ENCODE results near the gene METTL13. TPM values are rescaled to one million over a fixed set of nuclear protein-coding genes. Genes with fewer than 3 reads are reported as not detected.

METTL13 gene
- total RNA-seq, result 19.2 and 26.0 TPM in 2 replicates

GRCh38 chr1:171781176-171781875 lies at the start of gene METTL13:
Gene METTL13 (plus strand): TSS chr1:171781660. CDS start chr1:171781968, 308 bp downstream.

DNA sequence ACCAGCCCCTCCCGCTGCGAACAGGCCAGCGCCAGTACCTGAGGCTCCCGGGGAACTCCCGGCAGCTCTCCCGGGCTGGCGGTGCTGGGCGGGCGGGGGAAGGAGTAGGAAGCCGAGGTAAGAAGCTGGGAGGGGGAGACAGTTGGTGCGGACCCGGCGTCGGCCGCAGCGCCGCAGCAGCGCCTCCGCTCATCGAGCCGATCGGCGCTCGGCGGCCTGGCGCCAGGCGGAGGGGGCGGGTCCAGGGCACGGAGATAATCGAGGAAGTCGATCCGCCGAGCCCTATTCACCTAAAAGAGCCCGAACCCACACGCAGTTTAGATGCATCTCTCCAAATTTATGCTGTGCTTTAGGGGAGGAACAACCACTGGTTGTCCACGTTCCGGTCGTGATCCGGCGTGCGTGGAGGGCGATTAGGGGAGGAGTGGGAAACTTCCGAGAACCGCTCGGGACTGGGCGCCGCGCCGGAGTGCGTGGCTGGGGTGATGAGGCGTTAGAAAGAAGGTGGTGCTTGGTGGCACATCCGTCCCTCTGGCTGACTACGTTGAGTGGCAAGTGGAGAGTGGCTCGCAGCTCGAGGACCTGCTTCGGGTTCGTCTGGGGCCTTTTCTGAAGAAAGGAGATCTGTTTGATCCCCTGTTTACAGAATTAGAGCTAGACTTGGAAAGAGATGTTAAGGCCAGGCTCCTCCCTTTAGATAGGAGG lies 39.4 kb upstream of the METTL13 start, which contains the start of gene VAMP4:
Gene VAMP4, minus strand, starts transcription at position 194 of the 705 bp plus-strand sequence. CDS start 3,651 bp downstream, outside the sequence.

DNA sequence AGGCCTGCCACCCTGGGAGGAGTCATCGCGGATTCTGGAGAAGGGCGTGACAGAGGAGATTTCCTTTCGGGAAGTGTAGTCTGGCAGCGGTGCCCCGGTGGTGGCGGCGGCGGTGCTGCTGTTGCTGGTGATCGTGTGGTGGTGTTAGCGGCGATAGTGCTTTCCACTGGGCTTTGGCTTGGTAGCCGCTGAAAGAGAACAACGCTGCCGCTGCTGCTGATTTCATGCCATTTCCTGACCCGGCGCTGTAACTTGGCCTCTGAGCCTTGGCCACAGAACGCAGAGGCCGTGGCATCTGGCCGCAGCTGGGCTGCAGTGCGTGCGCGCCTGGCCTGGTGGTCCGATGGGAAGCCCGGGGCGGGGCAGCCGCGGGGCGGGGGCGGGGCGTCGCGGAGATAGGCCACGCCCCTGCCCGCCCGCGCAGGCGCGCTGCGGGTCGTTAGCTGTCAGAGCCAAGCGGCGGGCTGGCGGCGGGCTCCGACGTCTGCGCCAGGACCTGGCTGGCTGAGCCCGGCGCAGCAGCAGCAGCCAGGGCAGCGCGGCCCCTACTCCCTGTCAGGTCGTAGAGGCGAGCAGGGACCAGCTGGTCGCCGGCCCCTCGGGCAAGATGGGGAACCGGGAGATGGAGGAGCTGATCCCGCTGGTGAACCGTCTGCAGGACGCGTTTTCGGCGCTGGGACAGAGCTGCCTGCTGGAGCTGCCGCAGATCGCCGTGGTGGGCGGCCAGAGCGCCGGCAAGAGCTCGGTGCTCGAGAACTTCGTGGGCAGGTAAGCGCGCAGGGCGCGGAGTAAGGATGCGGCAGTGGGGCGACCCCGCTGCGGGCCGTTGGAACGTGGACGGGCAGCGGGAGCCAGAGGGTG lies 59.8 kb downstream of the METTL13 start, which contains the start of gene DNM3:
Gene DNM3, plus strand, starts transcription at position 449 of the 861 bp plus-strand sequence. Its CDS starts 159 bp downstream, at position 608.

Other genes with a start within 250 kb of the METTL13 start
- not detected in 2 replicates for gene MYOCOS, start 159.4 kb upstream of the METTL13 start, total RNA-seq
- not detected in 2 replicates for gene MYOC, start 129.0 kb upstream of the METTL13 start, total RNA-seq
- 5.6 and 8.4 TPM in 2 replicates for gene VAMP4, start 39.6 kb upstream of the METTL13 start, total RNA-seq
- gene DNM3, start 59.8 kb downstream of the METTL13 start, total RNA-seq, result 1.5 TPM in 2 replicates